Panc1 (cell line): ENCODE measurements around the gene ROMO1. TPM values are rescaled to one million over a fixed set of nuclear protein-coding genes. Genes with fewer than 3 reads are reported as not detected.

Experiments used
- ATAC-seq: fragments of 200-7000 bp; cut with Tn5 transposase; 2 replicates; pipeline ENCODE4 v1.9.1; 2020; ENCODE audit warnings: mild to moderate bottlenecking, moderate library complexity
- BruUV-seq: library from RNA; stranded (reverse); fragments of 400-500 nt; replicated peaks from 2 replicates; lab custom pipeline; 2021; lab: Mats Ljungman, UMichigan
- CTCF ChIA-PET: fragments of 300-600 bp; sonication (Branson Sonifier 250); formaldehyde crosslinking; loops from one replicate; lab custom pipeline; 2022; ENCODE audit warnings: antibody characterized with exemption; lab: Charles Lee
- POLR2A ChIA-PET: fragments of 300-600 bp; sonication (Branson Sonifier 250); formaldehyde crosslinking; loops from one replicate; lab custom pipeline; 2022; ENCODE audit warnings: antibody characterized with exemption; lab: Charles Lee
- DNase-seq: peaks from one replicate; pipeline ENCODE4 v3.0.0-alpha.2; 2010; ENCODE audit warnings: low read depth, low spot score
- H3K27ac ChIP-seq: 2 replicates; pipeline ENCODE4 v1.5.1; 2011; ENCODE audit warnings: mild to moderate bottlenecking, low read length, inconsistent platforms
- H3K27me3 ChIP-seq: fragments of 200-500 bp; sonication (Bioruptor generic); 2 replicates; pipeline ENCODE4 v1.6.0; 2014; ENCODE audit warnings: low read length, inconsistent platforms; ENCODE audit not compliant: control insufficient read depth, insufficient read depth
- H3K36me3 ChIP-seq: fragments of 200-500 bp; sonication (Bioruptor generic); 2 replicates; pipeline ENCODE4 v1.5.1; 2014; ENCODE audit warnings: inconsistent platforms, mild to moderate bottlenecking, low read length, moderate library complexity; ENCODE audit not compliant: control insufficient read depth, insufficient read depth
- H3K4me1 ChIP-seq: 2 replicates; pipeline ENCODE4 v1.5.1; 2011; ENCODE audit warnings: inconsistent platforms, mild to moderate bottlenecking, low read length, moderate library complexity; ENCODE audit not compliant: control insufficient read depth, insufficient read depth
- H3K4me3 ChIP-seq, 2 experiments: 2 replicates each; pipeline ENCODE4 v1.5.1; 2011 to 2012; ENCODE audit warnings: low read depth in 2 of 2, low read length in 2 of 2, mild to moderate bottlenecking in 2 of 2, inconsistent platforms in 1 of 2, moderate library complexity in 1 of 2
- H3K9me3 ChIP-seq: fragments of 200-500 bp; sonication (Bioruptor generic); 2 replicates; pipeline ENCODE4 v1.5.1; 2014; ENCODE audit warnings: low read depth, mild to moderate bottlenecking, inconsistent platforms, low read length, moderate library complexity; ENCODE audit not compliant: control insufficient read depth, insufficient read depth
- POLR2AphosphoS5 ChIP-seq: IDR thresholded peaks from 2 replicates; pipeline ENCODE4 v1.6.1; 2012; ENCODE audit warnings: mild to moderate bottlenecking, low read depth, low read length, moderate library complexity
- SIN3A ChIP-seq: IDR thresholded peaks from 2 replicates; pipeline ENCODE4 v1.6.1; 2012; ENCODE audit warnings: low read depth, mild to moderate bottlenecking, low read length, moderate library complexity, borderline replicate concordance; ENCODE audit not compliant: insufficient read depth
- TCF7L2 ChIP-seq: IDR thresholded peaks from 2 replicates; pipeline ENCODE4 v1.6.1; 2011; ENCODE audit warnings: mild to moderate bottlenecking, low read depth, low read length, inconsistent platforms
- in situ Hi-C: cut with HindIII; loops from 2 replicates; pipeline ENCODE4 v1.10.0; 2016; ENCODE audit warnings: low sequenced_read_pairs, low pct_unique_long_range_greater_than_20kb
- intact Hi-C: fragments of 100-400 bp; cut with micrococcal nuclease; formaldehyde crosslinking; loops from one replicate; pipeline ENCODE4 v1.10.0; 2022; ENCODE audit not compliant: unreplicated experiment
- total RNA-seq: library from RNA; stranded (reverse); gene quantifications from one replicate; pipeline ENCODE4 v1.2.1, GENCODE V29; 2021; ENCODE audit not compliant: unreplicated experiment
- TF ChIP-seq, protein P1 (sequence below): fragments of 450-650 bp; IDR thresholded peaks from 2 replicates; pipeline ENCODE4 v1.5.1; 2017; ENCODE audit warnings: mild to moderate bottlenecking
- TF ChIP-seq, protein P2 (sequence below), 2 experiments: IDR thresholded peaks; 2 replicates each; pipeline ENCODE4 v1.6.1; 2011 to 2012; ENCODE audit warnings: low read depth in 2 of 2, control low read depth in 1 of 2, low read length in 1 of 2, mild to moderate bottlenecking in 1 of 2, moderate library complexity in 1 of 2; ENCODE audit not compliant: insufficient read depth in 1 of 2

Gene ROMO1
- total RNA-seq, 1 experiment from 2014 or later: 319 TPM

DNA sequence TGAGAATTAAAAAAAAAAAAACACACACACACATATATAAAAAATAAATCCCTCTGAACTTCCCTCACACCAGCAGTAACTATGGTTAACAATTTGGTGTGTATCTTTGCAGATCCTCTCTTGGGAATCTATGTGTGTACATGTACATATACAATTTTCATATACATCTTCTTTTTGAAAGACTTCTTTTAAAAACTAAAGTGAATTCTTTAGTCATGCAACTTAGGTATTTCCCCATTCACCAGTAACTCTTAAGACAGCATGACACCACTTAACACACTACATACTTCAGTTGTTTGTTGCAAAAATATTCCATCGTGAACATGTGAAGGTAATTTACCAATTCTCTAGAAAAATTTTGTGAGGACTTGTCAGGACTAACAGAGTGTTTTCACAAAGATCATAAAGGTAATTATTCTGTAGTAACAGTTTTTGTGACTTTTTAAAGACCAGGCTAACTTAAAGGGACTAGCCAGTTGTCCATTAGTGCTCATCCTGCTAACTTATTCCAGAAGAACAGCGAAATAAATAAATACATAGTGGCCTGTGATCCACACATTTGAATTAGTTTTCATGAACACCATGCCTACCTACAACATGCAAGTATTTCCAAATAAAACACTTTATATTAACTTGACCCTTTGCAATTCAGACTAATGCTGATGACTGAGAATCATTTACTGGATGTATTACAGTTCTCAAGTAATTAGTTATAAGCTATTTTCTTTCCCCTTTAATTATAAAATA, 30.8 kb downstream of the ROMO1 start:
- TF ChIP-seq SIN3A: no peak
- TF ChIP-seq, protein P1, sequence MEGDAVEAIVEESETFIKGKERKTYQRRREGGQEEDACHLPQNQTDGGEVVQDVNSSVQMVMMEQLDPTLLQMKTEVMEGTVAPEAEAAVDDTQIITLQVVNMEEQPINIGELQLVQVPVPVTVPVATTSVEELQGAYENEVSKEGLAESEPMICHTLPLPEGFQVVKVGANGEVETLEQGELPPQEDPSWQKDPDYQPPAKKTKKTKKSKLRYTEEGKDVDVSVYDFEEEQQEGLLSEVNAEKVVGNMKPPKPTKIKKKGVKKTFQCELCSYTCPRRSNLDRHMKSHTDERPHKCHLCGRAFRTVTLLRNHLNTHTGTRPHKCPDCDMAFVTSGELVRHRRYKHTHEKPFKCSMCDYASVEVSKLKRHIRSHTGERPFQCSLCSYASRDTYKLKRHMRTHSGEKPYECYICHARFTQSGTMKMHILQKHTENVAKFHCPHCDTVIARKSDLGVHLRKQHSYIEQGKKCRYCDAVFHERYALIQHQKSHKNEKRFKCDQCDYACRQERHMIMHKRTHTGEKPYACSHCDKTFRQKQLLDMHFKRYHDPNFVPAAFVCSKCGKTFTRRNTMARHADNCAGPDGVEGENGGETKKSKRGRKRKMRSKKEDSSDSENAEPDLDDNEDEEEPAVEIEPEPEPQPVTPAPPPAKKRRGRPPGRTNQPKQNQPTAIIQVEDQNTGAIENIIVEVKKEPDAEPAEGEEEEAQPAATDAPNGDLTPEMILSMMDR: no peak
- no peak for TF ChIP-seq TCF7L2
- TF ChIP-seq, protein P2, sequence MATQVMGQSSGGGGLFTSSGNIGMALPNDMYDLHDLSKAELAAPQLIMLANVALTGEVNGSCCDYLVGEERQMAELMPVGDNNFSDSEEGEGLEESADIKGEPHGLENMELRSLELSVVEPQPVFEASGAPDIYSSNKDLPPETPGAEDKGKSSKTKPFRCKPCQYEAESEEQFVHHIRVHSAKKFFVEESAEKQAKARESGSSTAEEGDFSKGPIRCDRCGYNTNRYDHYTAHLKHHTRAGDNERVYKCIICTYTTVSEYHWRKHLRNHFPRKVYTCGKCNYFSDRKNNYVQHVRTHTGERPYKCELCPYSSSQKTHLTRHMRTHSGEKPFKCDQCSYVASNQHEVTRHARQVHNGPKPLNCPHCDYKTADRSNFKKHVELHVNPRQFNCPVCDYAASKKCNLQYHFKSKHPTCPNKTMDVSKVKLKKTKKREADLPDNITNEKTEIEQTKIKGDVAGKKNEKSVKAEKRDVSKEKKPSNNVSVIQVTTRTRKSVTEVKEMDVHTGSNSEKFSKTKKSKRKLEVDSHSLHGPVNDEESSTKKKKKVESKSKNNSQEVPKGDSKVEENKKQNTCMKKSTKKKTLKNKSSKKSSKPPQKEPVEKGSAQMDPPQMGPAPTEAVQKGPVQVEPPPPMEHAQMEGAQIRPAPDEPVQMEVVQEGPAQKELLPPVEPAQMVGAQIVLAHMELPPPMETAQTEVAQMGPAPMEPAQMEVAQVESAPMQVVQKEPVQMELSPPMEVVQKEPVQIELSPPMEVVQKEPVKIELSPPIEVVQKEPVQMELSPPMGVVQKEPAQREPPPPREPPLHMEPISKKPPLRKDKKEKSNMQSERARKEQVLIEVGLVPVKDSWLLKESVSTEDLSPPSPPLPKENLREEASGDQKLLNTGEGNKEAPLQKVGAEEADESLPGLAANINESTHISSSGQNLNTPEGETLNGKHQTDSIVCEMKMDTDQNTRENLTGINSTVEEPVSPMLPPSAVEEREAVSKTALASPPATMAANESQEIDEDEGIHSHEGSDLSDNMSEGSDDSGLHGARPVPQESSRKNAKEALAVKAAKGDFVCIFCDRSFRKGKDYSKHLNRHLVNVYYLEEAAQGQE (IDR thresholded peaks at IDR 0.05; ENCODE audit: insufficient read depth in 1 of 2, low read depth in 2 of 2, low read length in 1 of 2): no peak
- TF ChIP-seq POLR2AphosphoS5: no peak; the same call in 1 of the 2 replicates
- CTCF ChIA-PET: no interaction called here

DNA sequence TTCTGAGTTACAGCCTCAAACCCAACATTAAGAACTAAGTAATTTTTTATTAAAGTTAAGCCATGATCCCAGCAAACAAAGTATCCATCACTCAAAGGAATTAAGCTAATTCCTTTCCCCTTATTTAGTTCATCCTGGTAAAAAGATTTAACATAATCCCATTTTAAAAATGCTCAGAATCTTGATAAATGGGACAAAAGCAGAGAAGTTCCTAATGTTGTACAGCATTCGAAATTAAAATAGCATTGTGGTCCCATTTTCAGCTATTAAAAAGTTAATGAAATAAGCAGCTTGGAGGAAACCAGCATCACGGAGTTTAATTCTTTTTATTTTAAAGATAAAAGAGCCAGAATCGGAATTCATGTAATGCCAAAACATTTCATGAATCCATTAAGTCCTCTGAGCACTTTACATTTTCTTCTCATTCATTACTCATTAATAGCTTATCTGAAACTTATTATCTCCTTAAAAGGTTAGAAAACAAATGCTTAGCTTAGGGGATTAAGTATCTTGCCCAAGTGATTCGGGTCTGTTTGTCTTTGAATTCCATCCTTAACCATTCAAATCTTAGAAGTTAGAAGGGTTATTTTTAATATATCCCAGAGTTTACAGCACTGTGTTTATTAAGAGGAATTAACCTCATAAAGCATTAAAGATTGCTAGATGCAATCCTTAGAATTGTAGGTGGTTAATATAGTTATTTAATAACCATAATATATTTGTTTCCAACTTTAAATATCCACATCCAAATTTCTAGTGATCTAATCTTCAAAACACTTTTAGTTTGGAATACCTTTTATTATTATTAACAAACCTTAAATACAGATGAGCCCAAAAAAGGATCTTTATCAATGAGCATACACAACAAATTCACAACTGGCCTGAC, 31.6 kb downstream of the ROMO1 start:
- ChIA-PET POLR2A (interaction anchor here (0.5 to 1.2 kb wide), 2 partner anchors 11 to 586 kb away, joined by 3 to 5 read pairs; partner anchors contain the start of gene RBM39), CTCF (interaction anchor here (0.5 to 0.7 kb wide), 3 partner anchors 8 to 891 kb away, joined by 4 to 5 read pairs (median 4); no protein-coding TSS in a partner anchor)
- H3K9me3 ChIP-seq: no peaks in the 10 kb centered on the region
- BruUV-seq: TSS peak; percentile 2
- H3K27me3 ChIP-seq: no peaks in the 10 kb centered on the region
- ATAC-seq (no peak), DNase-seq (no peak)
- H3K4me1 ChIP-seq: peaks cover 8% of the 10 kb centered on the region; the same call in 1 of the 2 replicates
- peaks cover 86% of the 10 kb centered on the region for H3K36me3 ChIP-seq
- no peak overlapping the region for H3K4me3 ChIP-seq
- in situ Hi-C loops (no loop called here), intact Hi-C loops (no loop called here)
- TF ChIP-seq SIN3A (no peak), POLR2AphosphoS5 (no peak), TCF7L2 (no peak)
- TF ChIP-seq, protein P1: no peak
- TF ChIP-seq, protein P2 (IDR thresholded peaks at IDR 0.05; ENCODE audit: insufficient read depth in 1 of 2, low read depth in 2 of 2, low read length in 1 of 2): no peak
- no peak overlapping the region for H3K27ac ChIP-seq

More for the DNA sequence above, 30.8 kb downstream of the ROMO1 start:
- in situ Hi-C loops (no loop called here), intact Hi-C loops (no loop called here)
- POLR2A ChIA-PET: interaction anchor here (1.0 kb wide), 1 partner anchor 12 kb away, joined by 3 read pairs; the partner anchor contains the start of gene RBM39
- ATAC-seq: no peak
- H3K4me3 ChIP-seq: no peak overlapping the region
- H3K9me3 ChIP-seq: no peaks in the 10 kb centered on the region
- H3K36me3 ChIP-seq: peaks cover 80% of the 10 kb centered on the region
- DNase-seq: no peak
- H3K27me3 ChIP-seq: no peaks in the 10 kb centered on the region
- no peak overlapping the region for H3K27ac ChIP-seq
- peaks cover 8% of the 10 kb centered on the region; the same call in 1 of the 2 replicates for H3K4me1 ChIP-seq
- BruUV-seq: no TSS peak
